CD4-positive, alpha-beta memory T cell (primary cell): ENCODE measurements around the gene SLC35E3. TPM values are rescaled to one million over a fixed set of nuclear protein-coding genes. Genes with fewer than 3 reads are reported as not detected.

Experiments
- CTCF ChIA-PET: fragments of 350-600 bp; sonication (Branson Sonifier 250); formaldehyde crosslinking; loops from one replicate; lab custom pipeline; 2021; ENCODE audit warnings: inconsistent platforms; ENCODE audit not compliant: partially characterized antibody; lab: Charles Lee
- POLR2A ChIA-PET: fragments of 350-600 bp; sonication (Branson Sonifier 250); formaldehyde crosslinking; loops from one replicate; lab custom pipeline; 2021; ENCODE audit not compliant: partially characterized antibody; lab: Charles Lee
- DNase-seq, 5 donors: peaks; one replicate each; pipeline versions ENCODE4 v3.0.0 to v3.0.0-alpha.2; 2020 to 2022; ENCODE audit warnings: mixed read lengths in 1 of 5
- H3K27ac ChIP-seq: one replicate; pipeline ENCODE4 v1.7.0; 2013; ENCODE audit warnings: low read depth, low read length
- H3K27me3 ChIP-seq: 2 replicates; pipeline ENCODE4 v1.7.0; 2013; ENCODE audit warnings: mild to moderate bottlenecking, low read length, moderate library complexity; ENCODE audit not compliant: insufficient read depth
- H3K36me3 ChIP-seq: 2 replicates; pipeline ENCODE4 v1.7.0; 2013; ENCODE audit warnings: mild to moderate bottlenecking, low read length, moderate library complexity; ENCODE audit not compliant: insufficient read depth
- H3K4me1 ChIP-seq: 2 replicates; pipeline ENCODE4 v1.7.0; 2013; ENCODE audit warnings: mild to moderate bottlenecking, low read length, moderate library complexity; ENCODE audit not compliant: insufficient read depth
- H3K4me3 ChIP-seq, 2 donors: one replicate each; pipeline ENCODE4 v1.7.0; 2013; ENCODE audit warnings: low read length in 2 of 2, mild to moderate bottlenecking in 1 of 2
- H3K9me3 ChIP-seq, 2 donors: one replicate each; pipeline ENCODE4 v1.7.0; 2013; ENCODE audit warnings: low read length in 2 of 2, control low read depth in 1 of 2; ENCODE audit not compliant: control insufficient read depth in 1 of 2
- H3K27ac Mint-ChIP-seq, 7 donors: one replicate each; pipeline ENCODE4 v1.8.0; 2020 to 2021; ENCODE audit warnings: mixed read lengths in 7 of 7, mild to moderate bottlenecking in 6 of 7, inconsistent platforms in 3 of 7, moderate library complexity in 3 of 7
- H3K27me3 Mint-ChIP-seq, 2 donors: one replicate each; pipeline ENCODE4 v1.8.0; 2020 to 2021; ENCODE audit warnings: mixed read lengths in 2 of 2
- H3K36me3 Mint-ChIP-seq, 2 donors: one replicate each; pipeline ENCODE4 v1.8.0; 2020 to 2021; ENCODE audit warnings: mixed read lengths in 2 of 2, inconsistent platforms in 1 of 2, mild to moderate bottlenecking in 1 of 2
- H3K4me1 Mint-ChIP-seq, 4 donors: one replicate each; pipeline ENCODE4 v1.8.0; 2020 to 2021; ENCODE audit warnings: mixed read lengths in 4 of 4, mild to moderate bottlenecking in 1 of 4
- H3K4me3 Mint-ChIP-seq, 8 donors: one replicate each; pipeline ENCODE4 v1.8.0; 2020 to 2021; ENCODE audit warnings: mixed read lengths in 8 of 8, mild to moderate bottlenecking in 7 of 8, moderate library complexity in 6 of 8, inconsistent platforms in 3 of 8
- H3K9me3 Mint-ChIP-seq, 8 donors: one replicate each; pipeline ENCODE4 v1.8.0; 2020 to 2021; ENCODE audit warnings: mixed read lengths in 8 of 8, mild to moderate bottlenecking in 5 of 8, inconsistent platforms in 3 of 8, moderate library complexity in 1 of 8
- intact Hi-C: fragments of 100-400 bp; cut with micrococcal nuclease; formaldehyde crosslinking; loops from one replicate; pipeline ENCODE4 v1.15.1; 2023
- polyA plus RNA-seq, 2 donors: library from polyadenylated mRNA; unstranded; fragments of 300-500 nt; fragmentation: Illumina TruSeq; gene quantifications; one replicate each; pipeline ENCODE4 v1.2.3, GENCODE V29; 2021
- total RNA-seq, 2 experiments: library from RNA; stranded (reverse); gene quantifications; one replicate each; pipeline ENCODE4 v1.2.3, GENCODE V29; 2021

The SLC35E3 gene
- total and polyA plus RNA-seq, 4 experiments from 2014 or later = 6.1 to 11.5 (median 8.0) TPM

DNA sequence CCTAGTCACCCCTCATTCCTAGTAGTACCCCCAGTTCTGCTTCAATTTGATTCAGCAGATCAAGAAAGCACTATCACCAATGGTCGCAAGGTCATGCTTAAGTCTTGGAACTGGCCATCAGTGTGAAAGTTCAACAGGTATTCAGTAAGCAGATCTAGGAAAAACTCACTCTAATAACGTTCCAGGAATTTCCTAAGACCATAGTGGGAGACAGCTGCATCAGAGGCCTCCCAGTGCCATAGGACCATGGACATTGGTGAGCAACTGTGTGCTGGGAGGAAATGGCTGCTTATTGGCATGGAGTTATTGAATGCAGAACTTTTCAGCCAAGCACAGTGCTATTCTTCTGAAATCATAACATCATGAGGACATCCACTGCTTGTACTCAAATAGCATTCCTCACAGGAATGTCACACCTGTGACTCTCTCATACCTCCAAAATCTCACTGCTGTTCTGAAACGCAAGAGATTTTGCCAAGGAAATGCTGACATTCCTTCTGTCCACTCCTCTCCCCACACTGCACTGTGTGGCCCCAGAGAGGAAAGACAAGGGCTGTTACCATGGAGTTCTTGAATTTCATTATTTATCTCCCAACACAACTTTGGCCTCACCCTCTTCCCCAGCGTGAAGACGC, 31.1 kb downstream of the SLC35E3 start:
- no peak overlapping the region for H3K27ac Mint-ChIP-seq
- no peak overlapping the region for H3K27ac ChIP-seq
- intact Hi-C loops = no loop called here
- no peak for DNase-seq
- H3K27me3 Mint-ChIP-seq = no peaks in the 10 kb centered on the region
- no peaks in the 10 kb centered on the region for H3K27me3 ChIP-seq
- POLR2A ChIA-PET = no interaction called here
- no peaks in the 10 kb centered on the region for H3K9me3 ChIP-seq
- H3K4me1 ChIP-seq = peaks cover 12% of the 10 kb centered on the region
- H3K9me3 Mint-ChIP-seq = no peaks in the 10 kb centered on the region
- H3K4me3 Mint-ChIP-seq = no peak overlapping the region
- no peak overlapping the region for H3K4me3 ChIP-seq
- no peaks in the 10 kb centered on the region for H3K36me3 ChIP-seq
- CTCF ChIA-PET = no interaction called here
- H3K36me3 Mint-ChIP-seq = no peaks in the 10 kb centered on the region
- peaks cover 9 to 12% (median 11%) of the 10 kb centered on the region in 4 donors for H3K4me1 Mint-ChIP-seq

DNA sequence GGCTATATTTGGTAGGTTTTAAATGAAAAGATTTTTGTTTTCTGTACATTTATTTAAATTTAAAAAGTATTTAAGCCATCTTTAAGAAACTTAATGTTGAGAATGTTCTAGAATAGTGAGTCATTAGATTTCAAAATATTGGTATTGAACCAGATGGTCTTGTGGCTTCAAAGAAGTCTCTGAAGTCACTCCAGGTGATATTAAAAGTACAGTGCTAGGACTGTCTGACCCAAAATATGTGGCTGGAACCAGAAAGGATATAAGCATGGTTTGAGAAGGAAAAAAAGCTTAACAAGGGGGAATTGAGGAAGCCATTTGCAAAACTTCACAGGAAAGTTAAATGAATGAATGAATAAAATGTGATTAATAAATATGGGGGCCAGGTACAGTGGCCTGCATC, 33.3 kb downstream of the SLC35E3 start:
- H3K36me3 ChIP-seq = no peaks in the 10 kb centered on the region
- H3K27ac Mint-ChIP-seq = no peak overlapping the region
- ChIA-PET CTCF (no interaction called here), POLR2A (no interaction called here)
- H3K4me1 Mint-ChIP-seq = no peaks in the 10 kb centered on the region
- H3K27me3 Mint-ChIP-seq = no peaks in the 10 kb centered on the region
- DNase-seq = no peak
- no peaks in the 10 kb centered on the region for H3K4me1 ChIP-seq
- H3K4me3 ChIP-seq = no peak overlapping the region
- H3K27ac ChIP-seq = no peak overlapping the region
- intact Hi-C loops = no loop called here
- no peaks in the 10 kb centered on the region for H3K9me3 ChIP-seq
- H3K9me3 Mint-ChIP-seq = no peaks in the 10 kb centered on the region
- H3K27me3 ChIP-seq = no peaks in the 10 kb centered on the region
- no peak overlapping the region for H3K4me3 Mint-ChIP-seq
- H3K36me3 Mint-ChIP-seq = no peaks in the 10 kb centered on the region

DNA sequence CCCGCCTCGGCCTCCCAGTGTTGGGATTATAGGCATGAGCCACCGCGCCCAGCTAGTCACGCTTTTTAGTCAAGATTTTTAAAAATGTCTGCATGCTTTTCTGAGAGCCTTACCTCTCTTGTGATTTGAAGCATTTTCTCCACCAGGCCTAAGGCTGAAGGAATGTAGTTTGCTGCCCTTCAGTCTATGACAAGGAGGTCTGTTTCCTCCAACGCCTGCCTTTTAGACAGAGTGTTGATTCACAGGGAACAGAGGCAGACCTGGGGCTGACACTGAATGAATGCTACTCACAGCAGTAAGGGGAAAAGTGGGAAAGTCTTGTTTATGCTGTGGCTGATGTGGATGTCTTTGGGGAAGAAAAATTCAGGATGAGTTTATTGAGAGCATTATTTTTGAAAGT, 34.8 kb downstream of the SLC35E3 start:
- POLR2A ChIA-PET = no interaction called here
- H3K4me3 ChIP-seq = no peak overlapping the region
- no peak for DNase-seq
- intact Hi-C loops = no loop called here
- H3K36me3 ChIP-seq = no peaks in the 10 kb centered on the region
- CTCF ChIA-PET = no interaction called here
- no peaks in the 10 kb centered on the region for H3K27me3 Mint-ChIP-seq
- H3K27me3 ChIP-seq = no peaks in the 10 kb centered on the region
- H3K36me3 Mint-ChIP-seq = no peaks in the 10 kb centered on the region
- H3K4me1 Mint-ChIP-seq = no peaks in the 10 kb centered on the region
- H3K27ac ChIP-seq = no peak overlapping the region
- no peaks in the 10 kb centered on the region for H3K9me3 Mint-ChIP-seq
- H3K9me3 ChIP-seq = no peaks in the 10 kb centered on the region
- no peaks in the 10 kb centered on the region for H3K4me1 ChIP-seq
- H3K27ac Mint-ChIP-seq = peak overlapping the region in 1 of 7 donors; percentile 18
- H3K4me3 Mint-ChIP-seq = no peak overlapping the region

DNA sequence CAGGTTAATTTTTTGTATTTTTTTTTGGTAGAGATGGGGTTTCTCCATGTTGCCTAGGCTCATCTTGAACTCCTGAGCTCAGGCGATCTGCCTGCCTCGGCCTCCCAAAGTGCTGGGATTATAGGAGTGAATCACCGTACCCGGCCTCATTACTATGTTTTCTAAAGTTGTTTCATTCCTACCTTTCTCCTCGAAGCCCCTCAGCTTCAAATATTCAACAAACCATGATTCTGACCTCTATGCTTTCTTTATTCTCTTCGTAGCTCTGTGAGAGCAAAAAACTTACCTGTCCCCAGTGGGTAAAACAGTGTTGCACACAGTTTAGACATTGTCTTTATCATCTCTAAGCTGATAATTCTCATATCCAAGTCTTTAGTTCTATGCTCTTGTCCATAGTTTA, 35.8 kb downstream of the SLC35E3 start:
- no peak overlapping the region for H3K27ac ChIP-seq
- H3K36me3 ChIP-seq = no peaks in the 10 kb centered on the region
- Mint-ChIP-seq H3K27ac (no peak overlapping the region), H3K27me3 (no peaks in the 10 kb centered on the region), H3K36me3 (no peaks in the 10 kb centered on the region), H3K4me1 (no peaks in the 10 kb centered on the region), H3K9me3 (no peaks in the 10 kb centered on the region), H3K4me3 (no peak overlapping the region)
- intact Hi-C loops = no loop called here
- no peaks in the 10 kb centered on the region for H3K9me3 ChIP-seq
- POLR2A ChIA-PET = no interaction called here
- no peaks in the 10 kb centered on the region for H3K4me1 ChIP-seq
- no peaks in the 10 kb centered on the region for H3K27me3 ChIP-seq
- CTCF ChIA-PET = no interaction called here
- no peak for DNase-seq
- H3K4me3 ChIP-seq = no peak overlapping the region

DNA sequence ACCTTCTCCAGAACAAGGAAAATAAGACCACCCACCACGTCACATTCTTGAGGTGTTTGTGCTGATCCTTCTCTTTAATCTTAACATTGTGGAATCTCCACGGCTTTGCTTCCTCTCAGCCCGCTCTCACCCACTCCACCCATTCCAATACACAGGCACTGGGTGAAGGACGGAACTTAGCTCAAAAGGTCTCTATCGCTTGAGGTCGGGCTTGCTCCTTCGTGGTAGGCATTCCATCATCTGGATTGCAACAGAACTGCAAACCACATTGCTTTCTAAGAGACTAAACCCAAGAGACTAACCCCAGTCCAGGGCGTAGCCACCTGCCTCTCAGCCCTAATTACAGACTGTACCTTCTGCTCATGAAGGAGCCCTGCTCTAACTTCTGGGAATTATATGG, 38.0 kb downstream of the SLC35E3 start:
- H3K9me3 ChIP-seq = no peaks in the 10 kb centered on the region
- intact Hi-C loops = no loop called here
- H3K4me3 ChIP-seq = no peak overlapping the region
- H3K36me3 ChIP-seq = no peaks in the 10 kb centered on the region
- no peaks in the 10 kb centered on the region for H3K36me3 Mint-ChIP-seq
- no peak overlapping the region for H3K27ac ChIP-seq
- no peak for DNase-seq
- H3K4me1 ChIP-seq = no peaks in the 10 kb centered on the region
- H3K27me3 ChIP-seq = no peaks in the 10 kb centered on the region
- H3K4me1 Mint-ChIP-seq = no peaks in the 10 kb centered on the region
- no peaks in the 10 kb centered on the region for H3K9me3 Mint-ChIP-seq
- ChIA-PET CTCF (interaction anchor here (1.5 kb wide), 1 partner anchor 30 kb away, joined by 3 read pairs; no protein-coding TSS in a partner anchor), POLR2A (interaction anchor here (1.9 kb wide), 1 partner anchor 24 kb away, joined by 4 read pairs; the partner anchor contains the start of gene MDM2)
- no peaks in the 10 kb centered on the region for H3K27me3 Mint-ChIP-seq
- no peak overlapping the region for H3K4me3 Mint-ChIP-seq
- no peak overlapping the region for H3K27ac Mint-ChIP-seq

DNA sequence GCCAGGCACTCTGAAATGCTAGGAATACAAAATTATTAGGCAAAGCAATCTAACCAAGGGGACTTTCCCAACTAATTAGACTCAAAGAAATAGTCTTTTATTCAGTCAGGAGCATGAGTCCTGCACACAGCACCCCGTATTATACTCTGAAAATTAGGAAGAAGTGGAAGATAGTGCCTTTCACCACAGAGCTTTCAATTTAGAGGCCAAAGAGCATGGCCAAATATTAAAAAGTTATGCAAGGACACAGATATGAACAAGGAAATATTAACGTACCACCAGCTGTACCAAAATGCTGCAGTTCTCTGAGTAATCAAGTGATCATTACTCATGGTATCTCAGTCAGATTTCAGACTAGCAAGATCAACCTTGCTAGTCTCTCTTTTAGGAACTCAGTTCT, 39.4 kb downstream of the SLC35E3 start:
- H3K4me1 Mint-ChIP-seq = no peaks in the 10 kb centered on the region
- no peaks in the 10 kb centered on the region for H3K27me3 ChIP-seq
- intact Hi-C loops = no loop called here
- CTCF ChIA-PET = no interaction called here
- no peaks in the 10 kb centered on the region for H3K4me1 ChIP-seq
- H3K36me3 Mint-ChIP-seq = no peaks in the 10 kb centered on the region
- no peak overlapping the region for H3K4me3 ChIP-seq
- no peaks in the 10 kb centered on the region for H3K9me3 ChIP-seq
- no peak overlapping the region for H3K27ac ChIP-seq
- H3K9me3 Mint-ChIP-seq = no peaks in the 10 kb centered on the region
- no peaks in the 10 kb centered on the region for H3K36me3 ChIP-seq
- no peak for DNase-seq
- POLR2A ChIA-PET = no interaction called here
- no peaks in the 10 kb centered on the region for H3K27me3 Mint-ChIP-seq
- no peak overlapping the region for H3K27ac Mint-ChIP-seq
- H3K4me3 Mint-ChIP-seq = no peak overlapping the region

DNA sequence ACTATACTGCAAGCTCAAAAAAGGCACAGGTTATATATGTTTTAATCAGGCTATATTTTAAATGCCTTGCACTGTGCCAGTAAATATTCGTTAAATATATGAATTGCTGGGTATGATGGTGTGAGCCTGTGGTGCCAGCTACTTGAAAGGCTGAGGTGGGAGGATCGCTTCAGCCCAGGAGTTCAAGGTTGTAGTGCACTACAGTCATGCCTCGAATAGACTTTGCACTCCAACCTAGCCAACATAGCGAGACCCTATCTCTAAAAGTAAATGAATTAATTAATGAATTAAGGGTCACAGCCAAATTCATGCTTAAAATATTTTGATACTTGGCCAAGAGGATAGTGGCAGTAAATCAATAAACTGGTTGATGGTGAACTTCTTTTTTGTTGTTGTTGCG, 39.8 kb downstream of the SLC35E3 start:
- intact Hi-C loops = no loop called here
- no peak overlapping the region for H3K27ac ChIP-seq
- ChIA-PET CTCF (no interaction called here), POLR2A (no interaction called here)
- Mint-ChIP-seq H3K4me1 (no peaks in the 10 kb centered on the region), H3K27me3 (no peaks in the 10 kb centered on the region), H3K4me3 (no peak overlapping the region), H3K9me3 (no peaks in the 10 kb centered on the region), H3K36me3 (no peaks in the 10 kb centered on the region), H3K27ac (no peak overlapping the region)
- DNase-seq = no peak
- no peaks in the 10 kb centered on the region for H3K9me3 ChIP-seq
- H3K36me3 ChIP-seq = no peaks in the 10 kb centered on the region
- no peak overlapping the region for H3K4me3 ChIP-seq
- H3K4me1 ChIP-seq = no peaks in the 10 kb centered on the region
- no peaks in the 10 kb centered on the region for H3K27me3 ChIP-seq
